ENCODE data around the gene EXOC3. TPM values are rescaled to one million over a fixed set of nuclear protein-coding genes. Genes with fewer than 3 reads are reported as not detected.
A peak's percentile ranks its signal among the peaks of the same experiment; 100 is the strongest.

The EXOC3 gene
- total RNA-seq, 1 experiment from 2014 or later = 24.4 TPM

DNA sequence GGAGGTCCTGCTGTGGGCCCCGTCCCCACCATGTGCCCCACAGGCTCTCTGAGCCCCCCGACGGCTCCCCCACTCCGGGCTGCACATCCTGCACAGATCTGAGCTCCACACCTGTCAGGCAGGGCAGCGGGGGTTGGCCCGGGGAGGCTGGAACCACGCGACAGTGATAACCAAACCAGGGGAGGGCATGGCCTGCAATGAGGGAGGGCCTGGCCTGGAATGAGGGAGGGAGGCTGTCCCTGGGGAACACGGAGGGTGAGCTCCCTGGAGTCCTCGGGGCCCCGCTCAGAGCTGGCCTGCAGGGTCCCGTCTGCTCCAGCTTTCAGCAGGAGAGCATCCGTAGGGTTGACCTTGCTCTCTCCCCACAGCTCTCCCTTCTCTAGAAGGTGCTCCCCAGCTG, 50.8 kb downstream of the EXOC3 start:
- no peaks in the 10 kb centered on the region for H3K36me3 ChIP-seq (ENCODE audit: insufficient read depth, low read length)

DNA sequence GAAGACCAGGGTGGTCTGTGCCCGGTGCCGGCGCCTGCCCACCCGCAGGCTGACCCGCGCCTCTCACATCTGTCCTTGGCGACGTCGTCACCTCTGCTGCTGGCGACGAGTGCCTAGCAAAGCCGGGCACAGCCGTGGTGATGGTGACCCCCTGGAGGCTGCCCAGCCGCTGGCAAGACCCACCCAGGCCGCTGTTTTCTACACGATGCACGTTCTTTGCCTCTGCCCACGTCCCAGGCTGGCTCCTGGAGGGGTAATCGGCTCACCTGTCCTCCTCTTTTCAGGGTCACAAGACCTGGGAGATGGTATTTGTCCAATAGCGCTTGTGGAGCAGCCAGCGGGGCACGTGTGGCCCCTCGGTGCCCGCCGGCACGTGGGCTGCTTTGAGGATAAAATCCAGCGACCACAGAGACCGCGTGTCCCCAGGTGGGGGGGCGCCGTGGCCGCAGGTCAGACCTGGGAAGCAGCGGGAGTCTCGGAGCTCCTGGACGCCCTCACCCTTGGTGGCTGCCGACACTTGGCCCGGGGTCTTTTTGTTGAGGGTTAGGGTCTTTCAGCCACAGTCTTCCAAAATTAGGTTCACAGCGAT, 51.8 kb downstream of the EXOC3 start:
- no peak overlapping the region for H3K27ac ChIP-seq (ENCODE audit: low read length)
- no peak overlapping the region for H3K4me3 ChIP-seq (ENCODE audit: low read length)
- no peaks in the 10 kb centered on the region for H3K79me2 ChIP-seq (ENCODE audit: low read length)

More for the DNA sequence above, 50.8 kb downstream of the EXOC3 start:
- Histone ChIP-seq H3K79me2 (ENCODE audit: low read length) (no peaks in the 10 kb centered on the region), H3K27ac (ENCODE audit: low read length) (peak overlapping the region; percentile 76), H3K4me3 (ENCODE audit: low read length) (peak overlapping the region; percentile 53; the same call in 1 of the 2 replicates), H3K9me2 (replicated peaks; ENCODE audit: insufficient read depth, low read length) (no peaks in the 10 kb centered on the region), H3K9ac (ENCODE audit: low read length) (peak overlapping the region; percentile 59), H2AFZ (ENCODE audit: low read length) (peak overlapping the region; percentile 40; the same call in 1 of the 2 replicates), H3K27me3 (ENCODE audit: low read length) (no peaks in the 10 kb centered on the region), H3K9me3 (ENCODE audit: low read length) (no peaks in the 10 kb centered on the region), H4K20me1 (ENCODE audit: insufficient read depth, low read depth, low read length) (no peaks in the 10 kb centered on the region), H3K4me2 (ENCODE audit: low read depth, low read length, poor library complexity, severe bottlenecking) (peak overlapping the region; percentile 69), H3K4me1 (ENCODE audit: low read length) (peaks cover 28% of the 10 kb centered on the region)
- peak; percentile 94 for DNase-seq

DNA sequence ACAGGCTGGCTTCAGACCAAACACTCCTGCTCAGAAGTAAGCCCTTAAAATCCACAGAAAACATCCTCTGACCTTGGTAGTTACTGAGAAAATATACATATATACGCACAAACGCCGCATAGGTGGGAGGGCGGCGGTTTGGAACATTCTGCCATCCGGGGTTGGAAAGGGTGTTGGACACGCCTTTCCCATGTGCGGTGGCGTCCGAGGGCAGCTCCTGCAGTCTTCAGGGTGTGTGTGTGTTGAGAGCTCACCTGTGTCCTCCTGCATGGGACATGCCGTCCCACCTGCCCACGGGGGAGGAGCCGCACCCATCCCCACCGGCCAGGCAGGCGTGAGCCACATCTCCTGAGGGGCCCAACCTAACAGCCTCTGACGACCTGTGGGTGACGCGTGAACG, 53.1 kb downstream of the EXOC3 start:
- DNase-seq = no peak
- Histone ChIP-seq H2AFZ (ENCODE audit: low read length) (no peak overlapping the region), H3K4me2 (ENCODE audit: low read depth, low read length, poor library complexity, severe bottlenecking) (no peak overlapping the region), H3K9me3 (ENCODE audit: low read length) (no peaks in the 10 kb centered on the region), H4K20me1 (ENCODE audit: insufficient read depth, low read depth, low read length) (no peaks in the 10 kb centered on the region), H3K79me2 (ENCODE audit: low read length) (no peaks in the 10 kb centered on the region), H3K9ac (ENCODE audit: low read length) (no peak overlapping the region), H3K9me2 (replicated peaks; ENCODE audit: insufficient read depth, low read length) (no peaks in the 10 kb centered on the region), H3K4me3 (ENCODE audit: low read length) (no peak overlapping the region), H3K27me3 (ENCODE audit: low read length) (no peaks in the 10 kb centered on the region), H3K27ac (ENCODE audit: low read length) (no peak overlapping the region), H3K36me3 (ENCODE audit: insufficient read depth, low read length) (no peaks in the 10 kb centered on the region), H3K4me1 (ENCODE audit: low read length) (peaks cover 24% of the 10 kb centered on the region)

More for the DNA sequence above, 51.8 kb downstream of the EXOC3 start:
- Histone ChIP-seq H3K4me1 (ENCODE audit: low read length) (peaks cover 24% of the 10 kb centered on the region), H3K36me3 (ENCODE audit: insufficient read depth, low read length) (no peaks in the 10 kb centered on the region), H3K9ac (ENCODE audit: low read length) (no peak overlapping the region; the same call in 1 of the 2 replicates), H3K9me2 (replicated peaks; ENCODE audit: insufficient read depth, low read length) (no peaks in the 10 kb centered on the region), H3K4me2 (ENCODE audit: low read depth, low read length, poor library complexity, severe bottlenecking) (no peak overlapping the region), H3K9me3 (ENCODE audit: low read length) (no peaks in the 10 kb centered on the region), H2AFZ (ENCODE audit: low read length) (no peak overlapping the region), H4K20me1 (ENCODE audit: insufficient read depth, low read depth, low read length) (no peaks in the 10 kb centered on the region), H3K27me3 (ENCODE audit: low read length) (no peaks in the 10 kb centered on the region)
- DNase-seq = no peak

DNA sequence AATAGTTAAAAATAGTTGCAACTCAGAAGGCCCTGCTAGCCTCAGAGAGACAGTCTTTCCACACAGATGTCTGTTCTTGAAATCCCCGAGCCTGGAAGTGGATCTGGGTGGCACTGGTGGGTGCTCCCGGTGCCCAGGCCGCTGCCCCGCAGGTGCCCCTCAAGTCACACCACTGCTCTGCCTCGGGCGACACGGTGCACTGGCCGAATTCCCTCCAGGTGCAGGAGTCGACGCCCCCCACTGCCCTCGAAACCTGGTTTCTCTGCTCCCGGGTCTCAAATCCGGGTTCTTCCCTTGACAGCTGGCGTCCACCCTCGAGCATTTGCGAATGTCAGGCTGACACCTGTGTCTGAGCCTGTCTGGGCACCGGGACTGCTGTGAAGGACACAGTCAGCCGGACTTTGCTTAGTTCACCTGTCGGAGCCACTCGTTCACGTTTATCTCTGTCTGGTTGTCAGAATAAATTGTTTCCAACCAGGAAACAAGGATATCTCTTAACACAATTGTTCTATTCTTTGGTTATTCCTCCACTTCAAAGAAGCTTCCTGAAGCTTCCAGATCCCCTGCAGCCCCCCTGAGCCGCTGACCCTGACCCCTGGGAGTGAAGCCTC, 54.2 kb downstream of the EXOC3 start:
- Histone ChIP-seq H3K79me2 (ENCODE audit: low read length) (no peaks in the 10 kb centered on the region), H3K36me3 (ENCODE audit: insufficient read depth, low read length) (no peaks in the 10 kb centered on the region), H3K9me3 (ENCODE audit: low read length) (no peaks in the 10 kb centered on the region), H4K20me1 (ENCODE audit: insufficient read depth, low read depth, low read length) (no peaks in the 10 kb centered on the region), H3K9me2 (replicated peaks; ENCODE audit: insufficient read depth, low read length) (no peaks in the 10 kb centered on the region), H3K27me3 (ENCODE audit: low read length) (no peaks in the 10 kb centered on the region), H3K4me1 (ENCODE audit: low read length) (peaks cover 24% of the 10 kb centered on the region), H3K27ac (ENCODE audit: low read length) (no peak overlapping the region), H2AFZ (ENCODE audit: low read length) (no peak overlapping the region), H3K4me3 (ENCODE audit: low read length) (no peak overlapping the region), H3K9ac (ENCODE audit: low read length) (no peak overlapping the region), H3K4me2 (ENCODE audit: low read depth, low read length, poor library complexity, severe bottlenecking) (no peak overlapping the region)
- no peak for DNase-seq

DNA sequence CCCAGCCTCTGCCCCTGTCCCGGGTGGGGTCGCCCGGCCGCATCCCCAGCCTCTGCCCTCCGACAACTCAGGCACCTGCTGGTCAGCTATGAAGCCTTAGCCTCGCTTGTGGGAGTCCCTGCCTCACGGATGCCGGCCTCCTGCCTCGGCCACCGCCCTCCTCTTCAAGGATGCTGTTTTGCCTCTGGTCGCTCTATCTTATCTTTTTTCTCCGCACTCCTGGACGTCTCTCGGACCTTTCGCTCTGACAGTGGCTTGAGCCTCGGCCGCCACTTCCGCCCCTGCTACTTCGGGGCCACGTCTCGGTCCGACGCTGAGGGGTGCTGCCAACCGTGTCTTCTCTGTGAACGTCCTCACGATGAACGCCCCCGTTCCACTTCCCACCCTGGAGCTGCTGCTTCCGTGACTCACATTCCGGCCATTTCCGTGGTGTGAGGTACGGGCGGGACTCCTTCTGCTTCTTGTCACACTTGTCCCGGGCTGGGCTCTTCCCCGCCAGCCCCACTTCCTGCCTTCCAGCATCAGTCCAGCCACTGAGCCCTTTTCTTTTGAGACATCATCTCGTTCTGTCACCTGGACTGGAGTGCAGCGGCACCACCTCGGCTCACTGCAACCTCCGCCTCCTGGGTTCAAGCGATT, 55.0 kb downstream of the EXOC3 start:
- H4K20me1 ChIP-seq (ENCODE audit: insufficient read depth, low read depth, low read length) = no peaks in the 10 kb centered on the region
- no peak overlapping the region for H3K27ac ChIP-seq (ENCODE audit: low read length)
- no peaks in the 10 kb centered on the region for H3K9me3 ChIP-seq (ENCODE audit: low read length)
- no peaks in the 10 kb centered on the region for H3K79me2 ChIP-seq (ENCODE audit: low read length)
- no peak overlapping the region for H3K9ac ChIP-seq (ENCODE audit: low read length)
- peaks cover 17% of the 10 kb centered on the region for H3K4me1 ChIP-seq (ENCODE audit: low read length)
- H3K36me3 ChIP-seq (ENCODE audit: insufficient read depth, low read length) = no peaks in the 10 kb centered on the region
- H3K4me2 ChIP-seq (ENCODE audit: low read depth, low read length, poor library complexity, severe bottlenecking) = no peak overlapping the region
- H3K27me3 ChIP-seq (ENCODE audit: low read length) = no peaks in the 10 kb centered on the region
- no peak overlapping the region for H2AFZ ChIP-seq (ENCODE audit: low read length)
- no peak for DNase-seq
- H3K4me3 ChIP-seq (ENCODE audit: low read length) = no peak overlapping the region
- H3K9me2 ChIP-seq (replicated peaks; ENCODE audit: insufficient read depth, low read length) = no peaks in the 10 kb centered on the region

DNA sequence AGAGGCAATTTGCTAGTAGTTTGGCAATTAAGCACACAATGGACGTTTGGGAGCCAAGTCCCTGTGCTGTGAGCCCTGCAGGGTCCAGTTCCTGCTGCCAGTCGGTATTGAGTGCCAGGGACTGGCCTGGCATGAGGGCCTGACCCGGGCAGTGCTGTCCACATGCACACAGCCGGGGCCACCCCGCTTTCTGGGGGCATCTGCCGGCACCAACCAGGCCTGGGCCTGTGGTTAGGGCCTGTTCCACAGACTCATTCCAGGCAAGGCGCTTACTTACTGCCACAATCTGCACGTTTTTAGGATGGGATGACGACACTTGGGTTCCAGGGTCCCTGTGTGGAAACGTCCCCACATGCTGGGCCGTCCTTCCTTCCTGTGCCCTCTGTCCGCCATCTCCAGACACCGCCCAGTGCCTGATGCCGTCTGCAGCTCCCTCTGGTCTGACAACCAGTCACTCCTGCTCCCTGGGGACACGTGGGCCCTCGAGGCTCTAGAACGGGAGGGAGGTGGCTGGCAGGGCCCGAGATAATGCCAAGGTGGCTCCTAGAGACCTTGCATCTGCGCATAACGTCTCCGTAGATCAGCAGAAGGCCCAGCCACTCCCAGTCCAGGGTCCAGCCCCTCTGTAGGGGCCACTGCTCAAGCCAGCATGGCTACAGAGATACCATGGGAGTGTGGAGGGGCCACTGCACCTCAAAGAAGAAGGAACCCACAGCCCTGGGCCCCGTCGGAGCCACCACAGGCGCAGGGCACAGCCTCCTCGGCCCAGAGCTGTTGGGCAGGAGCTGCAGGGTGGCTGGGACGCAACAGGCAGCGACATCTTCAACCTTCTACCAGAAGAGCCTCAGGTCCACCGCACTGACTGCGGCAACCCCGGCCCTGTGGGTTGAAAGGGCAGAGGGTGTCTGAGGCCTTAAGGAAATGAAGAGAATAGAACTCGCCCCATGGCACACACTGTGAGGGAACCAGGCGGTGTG, 56.5 kb downstream of the EXOC3 start:
- no peak overlapping the region for H3K27ac ChIP-seq (ENCODE audit: low read length)
- H3K36me3 ChIP-seq (ENCODE audit: insufficient read depth, low read length) = no peaks in the 10 kb centered on the region
- H3K79me2 ChIP-seq (ENCODE audit: low read length) = no peaks in the 10 kb centered on the region
- no peaks in the 10 kb centered on the region for H3K9me3 ChIP-seq (ENCODE audit: low read length)
- no peak overlapping the region for H3K4me3 ChIP-seq (ENCODE audit: low read length)
- no peak overlapping the region for H3K9ac ChIP-seq (ENCODE audit: low read length)
- no peak overlapping the region for H3K4me2 ChIP-seq (ENCODE audit: low read depth, low read length, poor library complexity, severe bottlenecking)
- no peaks in the 10 kb centered on the region for H3K9me2 ChIP-seq (replicated peaks; ENCODE audit: insufficient read depth, low read length)
- H4K20me1 ChIP-seq (ENCODE audit: insufficient read depth, low read depth, low read length) = no peaks in the 10 kb centered on the region
- no peak overlapping the region for H2AFZ ChIP-seq (ENCODE audit: low read length)
- no peaks in the 10 kb centered on the region for H3K27me3 ChIP-seq (ENCODE audit: low read length)
- peaks cover 1% of the 10 kb centered on the region for H3K4me1 ChIP-seq (ENCODE audit: low read length)
- no peak for DNase-seq

DNA sequence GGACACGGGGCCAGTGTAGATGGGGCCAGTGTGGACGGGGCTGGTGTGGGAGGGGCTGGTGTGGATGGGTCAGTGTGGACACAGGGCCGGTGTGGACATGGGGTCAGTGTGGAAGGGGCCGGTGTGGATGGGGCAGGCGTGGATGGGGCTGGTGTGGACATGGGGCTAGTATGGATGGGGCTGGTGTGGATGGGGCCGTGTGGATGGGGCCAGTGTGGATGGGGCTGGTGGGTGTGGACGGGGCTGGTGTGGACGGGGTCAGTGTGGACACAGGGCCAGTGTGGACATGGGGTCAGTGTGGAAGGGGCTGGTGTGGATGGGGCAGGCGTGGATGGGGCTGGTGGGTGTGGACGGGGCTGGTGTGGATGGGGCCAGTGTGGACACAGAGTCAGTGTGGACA, 57.5 kb downstream of the EXOC3 start:
- no peak for DNase-seq
- Histone ChIP-seq H3K27ac (ENCODE audit: low read length) (no peak overlapping the region), H3K9ac (ENCODE audit: low read length) (no peak overlapping the region), H3K36me3 (ENCODE audit: insufficient read depth, low read length) (no peaks in the 10 kb centered on the region), H3K27me3 (ENCODE audit: low read length) (no peaks in the 10 kb centered on the region), H3K4me1 (ENCODE audit: low read length) (no peaks in the 10 kb centered on the region), H3K79me2 (ENCODE audit: low read length) (no peaks in the 10 kb centered on the region), H3K4me2 (ENCODE audit: low read depth, low read length, poor library complexity, severe bottlenecking) (no peak overlapping the region), H3K9me3 (ENCODE audit: low read length) (no peaks in the 10 kb centered on the region), H3K9me2 (replicated peaks; ENCODE audit: insufficient read depth, low read length) (no peaks in the 10 kb centered on the region), H2AFZ (ENCODE audit: low read length) (no peak overlapping the region), H4K20me1 (ENCODE audit: insufficient read depth, low read depth, low read length) (no peaks in the 10 kb centered on the region), H3K4me3 (ENCODE audit: low read length) (no peak overlapping the region)

All from Karpas-422 (cell line).